Stimulated activated CD4-positive, alpha-beta T cell treated with anti-CD3 and anti-CD28 coated beads, TNF-alpha, amount 100 ng/mL, for 24 hours (primary cell): Measurements from ENCODE around the gene UXS1.
"Not testable (repeated sequence)": the region's sequence is repeated elsewhere in the genome, so short reads cannot be mapped to it uniquely, and the experiment has no call there.

Experiments used
- DNase-seq, 3 experiments: peaks; one replicate each; pipeline ENCODE4 v3.0.0-alpha.2; 2020; ENCODE audit warnings: low read depth in 3 of 3

UXS1 gene

GRCh38 chr2:106193977-106194778 lies at the start of gene UXS1:
Gene UXS1 (minus strand): TSS chr2:106194301. CDS start chr2:106194241, 60 bp downstream.
- DNase-seq: peak; percentile 94 to 98 (median 97)

GRCh38 chr2:106239491-106239890 lies 45.4 kb upstream of the UXS1 start:
- DNase-seq: not testable (repeated sequence)

GRCh38 chr2:106235392-106235791 lies 41.3 kb upstream of the UXS1 start:
- DNase-seq: not testable (repeated sequence)

GRCh38 chr2:106233350-106233706 lies 39.2 kb upstream of the UXS1 start:
- no peak for DNase-seq

GRCh38 chr2:106232638-106233349 lies 38.7 kb upstream of the UXS1 start:
- DNase-seq: no peak

GRCh38 chr2:106223347-106223746 lies 29.2 kb upstream of the UXS1 start:
- no peak for DNase-seq

- DNase-seq: not testable (repeated sequence)
These were observed 28.0 kb upstream of the UXS1 start for GRCh38 chr2:106222057-106222456.

- DNase-seq: no peak
These were observed 25.7 kb upstream of the UXS1 start for GRCh38 chr2:106219813-106220212.

- not testable (repeated sequence) for DNase-seq
These were observed 25.1 kb upstream of the UXS1 start for GRCh38 chr2:106219157-106219556.

- DNase-seq: no peak
These were observed 14.8 kb upstream of the UXS1 start for GRCh38 chr2:106208874-106209273.

- DNase-seq: no peak
These were observed 14.3 kb upstream of the UXS1 start for GRCh38 chr2:106208399-106208798.

GRCh38 chr2:106207246-106207645 lies 13.1 kb upstream of the UXS1 start:
- no peak for DNase-seq

- no peak for DNase-seq
These were observed 11.4 kb upstream of the UXS1 start for GRCh38 chr2:106205488-106205887.

- not testable (repeated sequence) for DNase-seq
These were observed 10.4 kb upstream of the UXS1 start for GRCh38 chr2:106204551-106204950.

GRCh38 chr2:106201661-106202060 lies 7.6 kb upstream of the UXS1 start:
- DNase-seq: no peak

- no peak for DNase-seq
These were observed 3.8 kb upstream of the UXS1 start for GRCh38 chr2:106197878-106198277.

GRCh38 chr2:106195981-106196380 lies 1.9 kb upstream of the UXS1 start:
- DNase-seq: no peak

- no peak for DNase-seq
These were observed 1.4 kb upstream of the UXS1 start for GRCh38 chr2:106195456-106195855.

GRCh38 chr2:106193690-106193976 lies 468 bp downstream of the UXS1 start:
- no peak for DNase-seq

- DNase-seq: peak; percentile 22 to 58 (median 29)
These were observed 1.1 kb downstream of the UXS1 start for GRCh38 chr2:106192752-106193689.

- no peak for DNase-seq
These were observed 2.5 kb downstream of the UXS1 start for GRCh38 chr2:106191511-106192016.
